OCI-LY1 (cell line): ENCODE results near the gene PPP1R1A.

Experiments used
- EZH2 ChIP-seq: fragments of 200-600 bp; sonication (generic), shearing (Covaris generic); IDR thresholded peaks from 2 replicates; pipeline ENCODE4 v1.8.0; 2017; ENCODE audit warnings: borderline replicate concordance, mixed run types, mild to moderate bottlenecking, antibody characterized with exemption, low read length, moderate library complexity, mixed read lengths
- TF ChIP-seq, protein P1 (sequence below): fragments of 200-600 bp; sonication (generic), shearing (Covaris generic); IDR thresholded peaks from 2 replicates; pipeline ENCODE4 v1.5.1; 2017; ENCODE audit warnings: mild to moderate bottlenecking, antibody characterized with exemption, low read length, moderate library complexity, mixed read lengths

DNA sequence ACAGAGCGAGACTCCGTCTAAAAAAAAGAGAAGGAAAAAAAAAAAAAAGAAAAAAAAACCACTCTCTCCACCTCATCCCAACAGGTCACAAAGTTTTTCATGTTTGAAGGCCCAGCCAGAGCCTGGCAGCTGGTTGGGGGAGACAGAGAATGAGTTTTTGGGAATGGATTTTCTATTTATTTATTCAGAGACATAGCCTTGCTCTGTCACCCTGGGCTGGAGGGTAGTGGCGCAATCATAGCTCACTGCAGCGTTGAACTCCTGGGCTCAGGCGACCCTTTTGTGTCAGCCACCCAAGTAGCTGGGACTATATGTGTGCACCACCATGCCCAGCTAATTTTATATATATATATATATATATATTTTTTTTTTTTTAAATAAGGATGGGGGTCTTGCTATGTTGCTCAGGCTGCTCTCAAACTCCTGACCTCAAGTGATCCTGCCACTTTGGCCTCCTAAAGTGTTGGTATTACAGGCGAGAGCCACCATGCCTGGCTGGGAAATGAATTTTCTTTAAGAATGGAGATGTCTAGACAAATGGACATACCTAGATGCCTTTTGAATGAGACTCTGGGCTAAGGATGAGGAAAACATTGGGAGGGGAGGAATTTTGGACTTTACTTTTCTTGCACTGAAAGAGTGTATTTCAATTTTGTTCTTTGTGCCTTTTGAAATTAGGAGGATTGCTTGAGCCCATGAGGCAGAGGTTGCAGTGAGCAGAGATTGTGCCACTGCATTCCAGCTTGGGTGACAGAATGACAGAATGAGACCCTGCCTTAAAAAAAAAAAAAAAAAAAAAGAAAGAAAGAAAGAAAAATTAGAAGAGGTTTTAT lies 16.9 kb upstream of the PPP1R1A start:
- TF ChIP-seq, protein P1, sequence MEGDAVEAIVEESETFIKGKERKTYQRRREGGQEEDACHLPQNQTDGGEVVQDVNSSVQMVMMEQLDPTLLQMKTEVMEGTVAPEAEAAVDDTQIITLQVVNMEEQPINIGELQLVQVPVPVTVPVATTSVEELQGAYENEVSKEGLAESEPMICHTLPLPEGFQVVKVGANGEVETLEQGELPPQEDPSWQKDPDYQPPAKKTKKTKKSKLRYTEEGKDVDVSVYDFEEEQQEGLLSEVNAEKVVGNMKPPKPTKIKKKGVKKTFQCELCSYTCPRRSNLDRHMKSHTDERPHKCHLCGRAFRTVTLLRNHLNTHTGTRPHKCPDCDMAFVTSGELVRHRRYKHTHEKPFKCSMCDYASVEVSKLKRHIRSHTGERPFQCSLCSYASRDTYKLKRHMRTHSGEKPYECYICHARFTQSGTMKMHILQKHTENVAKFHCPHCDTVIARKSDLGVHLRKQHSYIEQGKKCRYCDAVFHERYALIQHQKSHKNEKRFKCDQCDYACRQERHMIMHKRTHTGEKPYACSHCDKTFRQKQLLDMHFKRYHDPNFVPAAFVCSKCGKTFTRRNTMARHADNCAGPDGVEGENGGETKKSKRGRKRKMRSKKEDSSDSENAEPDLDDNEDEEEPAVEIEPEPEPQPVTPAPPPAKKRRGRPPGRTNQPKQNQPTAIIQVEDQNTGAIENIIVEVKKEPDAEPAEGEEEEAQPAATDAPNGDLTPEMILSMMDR, result no peak
- no peak for TF ChIP-seq EZH2
